ENCODE data around the gene SLC2A4RG.

DNA sequence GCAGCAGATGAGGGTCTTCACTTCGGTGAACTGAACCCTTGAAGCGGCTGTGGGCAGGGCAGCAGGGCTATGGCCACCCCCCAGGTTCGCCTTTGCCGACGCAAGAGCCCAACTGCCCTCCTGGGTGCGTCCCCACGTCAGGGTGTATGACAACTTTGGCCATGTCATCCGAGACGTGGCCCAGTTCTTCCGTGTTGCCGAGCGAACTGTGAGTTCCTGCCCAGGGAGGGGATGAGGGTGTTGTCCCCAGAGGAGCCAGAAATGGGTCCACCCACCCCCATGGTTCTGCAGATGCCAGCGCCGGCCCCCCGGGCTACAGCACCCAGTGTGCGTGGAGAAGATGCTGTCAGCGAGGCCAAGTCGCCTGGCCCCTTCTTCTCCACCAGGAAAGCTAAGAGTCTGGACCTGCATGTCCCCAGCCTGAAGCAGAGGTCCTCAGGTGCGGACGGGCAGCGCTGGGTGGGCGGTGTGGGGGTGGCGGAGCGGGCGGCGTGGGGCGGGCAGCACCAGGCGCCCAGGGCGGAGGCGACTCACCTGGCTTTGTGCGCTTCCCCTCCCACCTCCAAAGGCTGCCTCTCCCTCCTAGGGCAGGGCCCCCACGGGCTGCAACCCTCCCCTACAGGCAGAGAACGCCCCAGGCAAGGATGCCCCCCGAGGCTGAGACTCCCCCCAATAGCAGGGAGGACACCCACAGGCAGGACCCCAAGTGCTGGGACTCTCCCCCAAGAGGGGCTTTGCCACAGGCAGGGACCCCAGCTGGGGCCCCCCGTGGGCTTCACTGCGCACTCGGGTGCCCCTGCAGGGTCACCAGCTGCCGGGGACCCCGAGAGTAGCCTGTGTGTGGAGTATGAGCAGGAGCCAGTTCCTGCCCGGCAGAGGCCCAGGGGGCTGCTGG lies 49.3 kb upstream of the SLC2A4RG start:
- TF ChIP-seq, protein P1, sequence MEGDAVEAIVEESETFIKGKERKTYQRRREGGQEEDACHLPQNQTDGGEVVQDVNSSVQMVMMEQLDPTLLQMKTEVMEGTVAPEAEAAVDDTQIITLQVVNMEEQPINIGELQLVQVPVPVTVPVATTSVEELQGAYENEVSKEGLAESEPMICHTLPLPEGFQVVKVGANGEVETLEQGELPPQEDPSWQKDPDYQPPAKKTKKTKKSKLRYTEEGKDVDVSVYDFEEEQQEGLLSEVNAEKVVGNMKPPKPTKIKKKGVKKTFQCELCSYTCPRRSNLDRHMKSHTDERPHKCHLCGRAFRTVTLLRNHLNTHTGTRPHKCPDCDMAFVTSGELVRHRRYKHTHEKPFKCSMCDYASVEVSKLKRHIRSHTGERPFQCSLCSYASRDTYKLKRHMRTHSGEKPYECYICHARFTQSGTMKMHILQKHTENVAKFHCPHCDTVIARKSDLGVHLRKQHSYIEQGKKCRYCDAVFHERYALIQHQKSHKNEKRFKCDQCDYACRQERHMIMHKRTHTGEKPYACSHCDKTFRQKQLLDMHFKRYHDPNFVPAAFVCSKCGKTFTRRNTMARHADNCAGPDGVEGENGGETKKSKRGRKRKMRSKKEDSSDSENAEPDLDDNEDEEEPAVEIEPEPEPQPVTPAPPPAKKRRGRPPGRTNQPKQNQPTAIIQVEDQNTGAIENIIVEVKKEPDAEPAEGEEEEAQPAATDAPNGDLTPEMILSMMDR (IDR thresholded peaks at IDR 0.05): no peak
- TF ChIP-seq, protein P2, sequence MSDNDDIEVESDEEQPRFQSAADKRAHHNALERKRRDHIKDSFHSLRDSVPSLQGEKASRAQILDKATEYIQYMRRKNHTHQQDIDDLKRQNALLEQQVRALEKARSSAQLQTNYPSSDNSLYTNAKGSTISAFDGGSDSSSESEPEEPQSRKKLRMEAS (IDR thresholded peaks at IDR 0.05; ENCODE audit: low read depth): no peak
- no peak for TF ChIP-seq TCF12 (IDR thresholded peaks at IDR 0.05)
- TF ChIP-seq RAD21 (IDR thresholded peaks at IDR 0.05; ENCODE audit: low read length): no peak
- TF ChIP-seq RFX5 (IDR thresholded peaks at IDR 0.05; ENCODE audit: low read length): no peak
- no peak for TF ChIP-seq EP300 (IDR thresholded peaks at IDR 0.05; ENCODE audit: borderline replicate concordance in 1 of 2, low read depth in 1 of 2, low read length in 1 of 2)
- TF ChIP-seq EZH2phosphoT487 (IDR thresholded peaks at IDR 0.05; ENCODE audit: borderline replicate concordance, low read depth): no peak
- TF ChIP-seq RXRA (IDR thresholded peaks at IDR 0.05; ENCODE audit: borderline replicate concordance, low read depth): no peak

Data from SK-N-SH (cell line).